ENCODE measurements around the gene RTN4IP1. TPM values are rescaled to one million over a fixed set of nuclear protein-coding genes. Genes with fewer than 3 reads are reported as not detected.
A peak's percentile ranks its signal among the peaks of the same experiment; 100 is the strongest.

RTN4IP1 gene
- total RNA-seq, 4 donors from 2014 or later: 5.4 to 15.3 (median 9.3) TPM

DNA sequence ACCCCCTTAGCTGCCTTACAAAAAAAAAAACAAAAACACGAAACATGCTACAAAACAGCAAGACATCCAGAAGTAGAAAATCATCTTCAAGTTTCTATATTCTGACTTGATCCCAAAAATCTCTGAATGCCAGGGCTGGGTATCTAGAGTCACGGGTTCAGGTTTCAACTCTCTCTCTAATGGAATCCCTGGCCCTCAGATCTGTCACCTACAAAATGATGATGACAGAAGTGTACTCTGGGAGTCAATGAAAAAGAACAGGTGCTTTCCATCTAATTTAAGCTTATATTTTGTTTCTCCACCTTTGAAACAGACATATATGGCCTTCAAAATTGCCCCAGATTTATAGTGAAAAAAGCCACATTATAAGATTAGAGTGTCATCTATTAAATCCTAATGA lies 18.3 kb downstream of the RTN4IP1 start:
- ATAC-seq: no peak
- TF ChIP-seq POLR2A (IDR thresholded peaks at IDR 0.05): no peak
- TF ChIP-seq, protein P1, sequence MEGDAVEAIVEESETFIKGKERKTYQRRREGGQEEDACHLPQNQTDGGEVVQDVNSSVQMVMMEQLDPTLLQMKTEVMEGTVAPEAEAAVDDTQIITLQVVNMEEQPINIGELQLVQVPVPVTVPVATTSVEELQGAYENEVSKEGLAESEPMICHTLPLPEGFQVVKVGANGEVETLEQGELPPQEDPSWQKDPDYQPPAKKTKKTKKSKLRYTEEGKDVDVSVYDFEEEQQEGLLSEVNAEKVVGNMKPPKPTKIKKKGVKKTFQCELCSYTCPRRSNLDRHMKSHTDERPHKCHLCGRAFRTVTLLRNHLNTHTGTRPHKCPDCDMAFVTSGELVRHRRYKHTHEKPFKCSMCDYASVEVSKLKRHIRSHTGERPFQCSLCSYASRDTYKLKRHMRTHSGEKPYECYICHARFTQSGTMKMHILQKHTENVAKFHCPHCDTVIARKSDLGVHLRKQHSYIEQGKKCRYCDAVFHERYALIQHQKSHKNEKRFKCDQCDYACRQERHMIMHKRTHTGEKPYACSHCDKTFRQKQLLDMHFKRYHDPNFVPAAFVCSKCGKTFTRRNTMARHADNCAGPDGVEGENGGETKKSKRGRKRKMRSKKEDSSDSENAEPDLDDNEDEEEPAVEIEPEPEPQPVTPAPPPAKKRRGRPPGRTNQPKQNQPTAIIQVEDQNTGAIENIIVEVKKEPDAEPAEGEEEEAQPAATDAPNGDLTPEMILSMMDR (IDR thresholded peaks at IDR 0.05 in 4 of 5, conservative IDR thresholded peaks at IDR 0.05 in 1 of 5): no peak
- DNase-seq: no peak
- Histone ChIP-seq H3K4me1 (peaks cover 0 to 15% of the 10 kb centered on the region in 2 donors), H3K27ac (no peak overlapping the region), H3K9me3 (no peaks in the 10 kb centered on the region), H3K36me3 (no peaks in the 10 kb centered on the region), H3K4me3 (no peak overlapping the region), H3K27me3 (no peaks in the 10 kb centered on the region)
- intact Hi-C loops (cut with DNase I; ENCODE audit: low total_unique reads) (no loop called here), in situ Hi-C loops (cut with MboI; ENCODE audit: low sequenced_read_pairs in 4 of 4) (loop anchor here in 1 of 4 donors (25.0 kb wide), 1 partner anchor 376 kb away; no protein-coding TSS in a partner anchor)

DNA sequence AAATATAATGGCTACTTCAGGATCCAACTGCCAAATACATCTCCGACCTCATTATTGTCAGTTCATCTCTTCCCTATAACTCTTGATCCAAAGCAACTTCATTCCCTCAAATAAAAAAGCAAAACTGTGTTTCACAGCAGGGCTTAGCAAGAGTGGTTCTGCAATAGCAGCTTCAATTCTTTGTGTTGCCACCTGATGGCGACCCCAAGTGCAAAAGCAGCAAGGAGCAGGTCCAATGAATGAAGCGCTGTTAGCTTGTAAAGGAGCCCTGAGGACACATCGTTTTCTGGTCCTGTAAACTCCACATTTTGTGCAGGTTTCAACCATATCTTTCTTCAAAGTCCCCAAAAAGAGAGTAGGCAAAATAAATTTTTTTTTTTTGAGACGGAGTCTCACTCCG lies 19.6 kb downstream of the RTN4IP1 start:
- Histone ChIP-seq H3K27me3 (no peaks in the 10 kb centered on the region), H3K4me3 (no peak overlapping the region), H3K36me3 (no peaks in the 10 kb centered on the region), H3K27ac (no peak overlapping the region), H3K4me1 (peaks cover 0 to 15% of the 10 kb centered on the region in 2 donors), H3K9me3 (no peaks in the 10 kb centered on the region)
- TF ChIP-seq POLR2A (IDR thresholded peaks at IDR 0.05): no peak
- TF ChIP-seq, protein P1 (IDR thresholded peaks at IDR 0.05 in 4 of 5, conservative IDR thresholded peaks at IDR 0.05 in 1 of 5): no peak
- DNase-seq: no peak
- intact Hi-C loops (cut with DNase I; ENCODE audit: low total_unique reads) (no loop called here), in situ Hi-C loops (cut with MboI; ENCODE audit: low sequenced_read_pairs in 4 of 4) (loop anchor here in 2 of 4 donors (10.0 to 25.0 kb wide), 2 partner anchors 375 to 378 kb away; no protein-coding TSS in a partner anchor)
- ATAC-seq: no peak

DNA sequence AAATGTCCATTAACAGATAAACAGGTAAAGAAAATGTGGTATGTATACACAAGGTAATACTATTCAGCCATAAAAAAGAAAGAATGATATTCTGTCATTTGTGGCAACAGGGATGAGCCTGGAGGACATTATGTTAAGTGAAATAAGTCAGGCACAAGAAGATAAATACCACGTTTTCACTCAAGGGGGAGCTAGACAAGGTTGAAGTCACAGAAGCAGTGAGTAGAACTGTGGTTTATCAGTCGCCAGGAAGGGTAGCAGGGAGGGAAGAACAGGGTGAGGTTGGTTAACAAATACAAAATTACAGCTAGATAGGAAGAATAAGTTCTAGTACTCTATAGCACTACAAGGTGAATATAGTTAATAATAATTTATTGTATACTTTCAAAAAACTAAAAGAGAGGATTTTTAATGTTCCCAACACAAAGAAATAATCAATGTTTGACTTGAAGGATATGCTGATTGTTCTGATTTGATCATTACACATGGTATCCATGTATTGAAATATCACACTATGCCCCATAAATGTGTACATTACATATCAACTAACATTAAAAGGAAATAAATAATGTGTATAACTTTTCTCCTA lies 21.1 kb downstream of the RTN4IP1 start:
- Histone ChIP-seq H3K27ac (no peak overlapping the region), H3K27me3 (no peaks in the 10 kb centered on the region), H3K9me3 (no peaks in the 10 kb centered on the region), H3K4me1 (peaks cover 0 to 15% of the 10 kb centered on the region in 2 donors), H3K4me3 (no peak overlapping the region), H3K36me3 (no peaks in the 10 kb centered on the region)
- in situ Hi-C loops (cut with MboI; ENCODE audit: low sequenced_read_pairs in 4 of 4) (loop anchor here in 2 of 4 donors (10.0 to 25.0 kb wide), 2 partner anchors 377 to 379 kb away; no protein-coding TSS in a partner anchor), intact Hi-C loops (cut with DNase I; ENCODE audit: low total_unique reads) (loop anchor here (1.0 kb wide), 1 partner anchor 371 kb away; no protein-coding TSS in a partner anchor)
- no peak for TF ChIP-seq POLR2A (IDR thresholded peaks at IDR 0.05)
- TF ChIP-seq, protein P1 (IDR thresholded peaks at IDR 0.05 in 4 of 5, conservative IDR thresholded peaks at IDR 0.05 in 1 of 5): peak in 3 of 5 experiments; percentile 17 to 36 (median 18)
- no peak for ATAC-seq
- DNase-seq: no peak

DNA sequence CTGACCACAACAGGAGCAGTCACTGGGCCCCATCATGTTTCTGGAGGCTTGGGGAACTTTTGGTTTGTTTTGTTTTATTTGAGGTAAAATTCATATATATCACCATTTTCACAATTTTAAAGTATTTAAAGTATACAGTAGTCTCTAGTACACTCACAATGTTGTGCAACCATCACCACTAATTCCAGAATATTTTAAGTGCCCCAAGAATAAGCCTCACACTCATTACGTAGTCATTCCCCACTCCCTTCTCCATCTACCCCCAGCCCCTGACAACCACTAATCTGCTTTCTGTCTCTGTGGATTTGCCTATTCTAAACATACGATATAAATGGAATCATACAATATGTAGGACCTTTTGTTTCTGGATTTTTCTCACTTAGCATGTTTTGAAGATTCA lies 29.0 kb downstream of the RTN4IP1 start:
- Histone ChIP-seq H3K4me1 (no peaks in the 10 kb centered on the region), H3K4me3 (no peak overlapping the region), H3K27me3 (no peaks in the 10 kb centered on the region), H3K9me3 (no peaks in the 10 kb centered on the region), H3K36me3 (no peaks in the 10 kb centered on the region), H3K27ac (no peak overlapping the region)
- TF ChIP-seq, protein P1 (IDR thresholded peaks at IDR 0.05 in 4 of 5, conservative IDR thresholded peaks at IDR 0.05 in 1 of 5): no peak
- no peak for TF ChIP-seq POLR2A (IDR thresholded peaks at IDR 0.05)
- intact Hi-C loops (cut with DNase I; ENCODE audit: low total_unique reads) (no loop called here), in situ Hi-C loops (cut with MboI; ENCODE audit: low sequenced_read_pairs in 4 of 4) (loop anchor here in 2 of 4 donors (10.0 to 25.0 kb wide), 2 partner anchors 384 to 387 kb away; no protein-coding TSS in a partner anchor)
- no peak for DNase-seq
- ATAC-seq: no peak

Measured in gastrocnemius medialis (tissue), 4 donors.